H9 (cell line): ENCODE data around the gene NPFF. TPM values are rescaled to one million over a fixed set of nuclear protein-coding genes. Genes with fewer than 3 reads are reported as not detected.
"Not testable (repeated sequence)": the region's sequence is repeated elsewhere in the genome, so short reads cannot be mapped to it uniquely, and the experiment has no call there.

Experiments used
- DNase-seq: peaks from one replicate; pipeline ENCODE4 v3.0.0-alpha.2; 2017
- H2AFZ ChIP-seq: one replicate; pipeline ENCODE4 v1.6.1; 2013; ENCODE audit warnings: mild to moderate bottlenecking, low read length, control low read depth, moderate library complexity
- H2AK5ac ChIP-seq: 2 replicates; pipeline ENCODE4 v1.6.1; 2013; ENCODE audit warnings: low read length, control low read depth, mixed read lengths; ENCODE audit not compliant: insufficient read length
- H2BK120ac ChIP-seq: one replicate; pipeline ENCODE4 v1.6.1; 2013; ENCODE audit warnings: low read depth, mild to moderate bottlenecking, low read length, control low read depth, inconsistent platforms; ENCODE audit not compliant: poor library complexity, severe bottlenecking
- H2BK12ac ChIP-seq: 2 replicates; pipeline ENCODE4 v1.6.1; 2013; ENCODE audit warnings: low read length, control low read depth, mixed read lengths, low read depth; ENCODE audit not compliant: insufficient read length
- H2BK15ac ChIP-seq: 2 replicates; pipeline ENCODE4 v1.6.1; 2013; ENCODE audit warnings: low read depth, low read length, control low read depth
- H2BK20ac ChIP-seq: one replicate; pipeline ENCODE4 v1.6.1; 2013; ENCODE audit warnings: low read depth, mild to moderate bottlenecking, low read length, control low read depth, inconsistent platforms; ENCODE audit not compliant: poor library complexity, severe bottlenecking
- H2BK5ac ChIP-seq: 2 replicates; pipeline ENCODE4 v1.6.1; 2013; ENCODE audit warnings: low read length, control low read depth, mixed read lengths; ENCODE audit not compliant: insufficient read length
- H3K14ac ChIP-seq: 2 replicates; pipeline ENCODE4 v1.6.1; 2013; ENCODE audit warnings: low read length, control low read depth; ENCODE audit not compliant: insufficient read depth
- H3K18ac ChIP-seq: 2 replicates; pipeline ENCODE4 v1.6.1; 2013; ENCODE audit warnings: low read depth, mild to moderate bottlenecking, mixed read lengths, low read length, control low read depth; ENCODE audit not compliant: insufficient read length
- H3K23ac ChIP-seq: 2 replicates; pipeline ENCODE4 v1.6.1; 2013; ENCODE audit warnings: low read length, control low read depth, mixed read lengths, low read depth; ENCODE audit not compliant: insufficient read length
- H3K23me2 ChIP-seq: 2 replicates; pipeline ENCODE4 v1.6.1; 2013; ENCODE audit warnings: low read depth, mild to moderate bottlenecking, mixed read lengths, low read length, control low read depth; ENCODE audit not compliant: insufficient read length, poor library complexity, severe bottlenecking
- H3K27ac ChIP-seq: 2 replicates; pipeline ENCODE4 v1.5.1; 2013; ENCODE audit warnings: low read length, control low read depth, mixed read lengths, low read depth; ENCODE audit not compliant: insufficient read length
- H3K27me3 ChIP-seq: 2 replicates; pipeline ENCODE4 v1.6.1; 2013; ENCODE audit warnings: low read length, control low read depth, inconsistent platforms; ENCODE audit not compliant: insufficient read depth
- H3K4ac ChIP-seq: 2 replicates; pipeline ENCODE4 v1.6.1; 2013; ENCODE audit warnings: low read depth, mild to moderate bottlenecking, control low read depth, inconsistent platforms, low read length, moderate library complexity
- H3K4me1 ChIP-seq: 2 replicates; pipeline ENCODE4 v1.6.1; 2013; ENCODE audit warnings: low read length, control low read depth, inconsistent platforms; ENCODE audit not compliant: insufficient read depth
- H3K4me2 ChIP-seq: 2 replicates; pipeline ENCODE4 v1.6.1; 2013; ENCODE audit warnings: low read length, control low read depth, mixed read lengths; ENCODE audit not compliant: insufficient read length, insufficient read depth
- H3K56ac ChIP-seq: 2 replicates; pipeline ENCODE4 v1.6.1; 2013; ENCODE audit warnings: low read depth, mild to moderate bottlenecking, mixed read lengths, low read length, control low read depth; ENCODE audit not compliant: insufficient read length
- H3K79me1 ChIP-seq: 2 replicates; pipeline ENCODE4 v1.6.1; 2013; ENCODE audit warnings: low read depth, mild to moderate bottlenecking, moderate library complexity, low read length, control low read depth, inconsistent platforms; ENCODE audit not compliant: insufficient read depth, poor library complexity, severe bottlenecking
- H3K79me2 ChIP-seq: 2 replicates; pipeline ENCODE4 v1.6.1; 2013; ENCODE audit warnings: low read length, control low read depth, inconsistent platforms; ENCODE audit not compliant: insufficient read depth
- H3K9ac ChIP-seq: 2 replicates; pipeline ENCODE4 v1.6.1; 2013; ENCODE audit warnings: low read length, control low read depth, mixed read lengths; ENCODE audit not compliant: insufficient read length; ENCODE audit errors: extremely low read depth
- H3K9me3 ChIP-seq: one replicate; pipeline ENCODE4 v1.6.1; 2013; ENCODE audit warnings: low read depth, low read length, inconsistent platforms; ENCODE audit not compliant: control insufficient read depth
- H3T11ph ChIP-seq: one replicate; pipeline ENCODE4 v1.6.1; 2013; ENCODE audit warnings: mild to moderate bottlenecking, low read length, control low read depth, inconsistent platforms
- H4K20me1 ChIP-seq: one replicate; pipeline ENCODE4 v1.6.1; 2013; ENCODE audit not compliant: control insufficient read depth, insufficient read length, insufficient read depth
- H4K5ac ChIP-seq: 2 replicates; pipeline ENCODE4 v1.6.1; 2013; ENCODE audit warnings: low read depth, mild to moderate bottlenecking, mixed read lengths, low read length, control low read depth; ENCODE audit not compliant: insufficient read length
- H4K8ac ChIP-seq: replicated peaks from 2 replicates; pipeline ENCODE4 v1.6.1; 2013; ENCODE audit warnings: low read length, control low read depth, mixed read lengths, low read depth; ENCODE audit not compliant: insufficient read length
- H4K91ac ChIP-seq: 2 replicates; pipeline ENCODE4 v1.6.1; 2013; ENCODE audit warnings: low read depth, mild to moderate bottlenecking, moderate library complexity, mixed read lengths, low read length, control low read depth; ENCODE audit not compliant: insufficient read length
- H3K27ac Mint-ChIP-seq, 3 experiments: 2 replicates in 2 of 3; 3 replicates in 1 of 3; pipeline ENCODE4 v1.8.0; 2020 to 2021; ENCODE audit warnings: mixed read lengths in 3 of 3, mild to moderate bottlenecking in 1 of 3, moderate library complexity in 1 of 3
- H3K27me3 Mint-ChIP-seq: 2 replicates; pipeline ENCODE4 v1.8.0; 2021; ENCODE audit warnings: low read depth, mild to moderate bottlenecking, moderate library complexity, mixed read lengths
- H3K36me3 Mint-ChIP-seq, 3 experiments: 2 replicates in 2 of 3; 3 replicates in 1 of 3; pipeline ENCODE4 v1.8.0; 2020 to 2021; ENCODE audit warnings: low read depth in 3 of 3, mixed read lengths in 3 of 3; ENCODE audit not compliant: insufficient read depth in 1 of 3
- H3K4me1 Mint-ChIP-seq, 2 experiments: 2 replicates each; pipeline ENCODE4 v1.8.0; 2020; ENCODE audit warnings: mixed read lengths in 2 of 2
- H3K4me3 Mint-ChIP-seq, 2 experiments: 2 replicates in 1 of 2; 3 replicates in 1 of 2; pipeline ENCODE4 v1.8.0; 2020 to 2021; ENCODE audit warnings: mild to moderate bottlenecking in 2 of 2, mixed read lengths in 2 of 2, moderate library complexity in 1 of 2
- H3K9me3 Mint-ChIP-seq, 2 experiments: 2 replicates in 1 of 2; 3 replicates in 1 of 2; pipeline ENCODE4 v1.8.0; 2020; ENCODE audit warnings: mild to moderate bottlenecking in 2 of 2, mixed read lengths in 2 of 2, moderate library complexity in 1 of 2
- WGBS: extraction: QIAGEN DNeasy Blood & Tissue Kit; methylation state at CpG from one replicate; pipeline ENCODE4 v1.1.7; 2013; ENCODE audit warnings: missing lambda C conversion rate, low lambda C conversion rate, mixed read lengths; ENCODE audit not compliant: insufficient read length; ENCODE audit errors: extremely low coverage; 5-methylcytosine and 5-hydroxymethylcytosine counted together
- total RNA-seq: library from RNA; stranded (reverse); gene quantifications from 2 replicates; pipeline ENCODE4 v1.2.1, GENCODE V29; 2021
- TF ChIP-seq, protein P1 (sequence below): fragments of 200-600 bp; sonication (generic); conservative IDR thresholded peaks from 3 replicates; pipeline ENCODE4 v1.8.0; 2021; ENCODE audit warnings: antibody characterized with exemption, mild to moderate bottlenecking

NPFF gene
- total RNA-seq, 1 experiment from 2014 or later: not detected

DNA sequence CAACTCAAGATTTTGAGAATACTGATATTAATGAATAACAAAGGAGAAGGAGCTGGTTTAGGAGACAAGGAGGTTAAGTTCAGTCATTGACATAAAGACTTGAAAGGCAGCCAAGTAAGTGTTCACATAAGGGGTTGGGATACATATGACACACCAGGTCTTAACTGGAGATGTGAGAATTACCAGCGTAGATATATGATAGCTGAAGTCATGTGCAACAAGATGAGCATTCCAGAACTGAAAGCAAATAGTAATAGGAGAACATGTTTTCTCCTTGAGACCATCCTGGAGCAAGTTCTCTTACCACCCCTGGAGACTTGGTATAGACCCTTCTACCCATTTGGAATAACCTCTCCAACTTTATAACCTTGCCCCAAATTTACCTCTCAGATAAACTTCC, 43.3 kb upstream of the NPFF start:
- Histone ChIP-seq H4K5ac (no peak overlapping the region), H3K9ac (no peak overlapping the region), H3K23ac (no peak overlapping the region), H3K4me1 (no peaks in the 10 kb centered on the region), H3K18ac (no peak overlapping the region), H2BK120ac (no peak overlapping the region), H3K27me3 (no peaks in the 10 kb centered on the region), H2BK20ac (no peak overlapping the region), H3K27ac (no peak overlapping the region), H3K23me2 (no peaks in the 10 kb centered on the region), H4K20me1 (no peaks in the 10 kb centered on the region), H3K4ac (no peak overlapping the region), H3K9me3 (no peaks in the 10 kb centered on the region), H2BK15ac (no peak overlapping the region), H2BK12ac (no peak overlapping the region), H2BK5ac (no peak overlapping the region), H4K8ac (no peak overlapping the region), H3K79me1 (no peaks in the 10 kb centered on the region), H3K14ac (no peak overlapping the region), H3K56ac (no peak overlapping the region), H4K91ac (no peak overlapping the region), H3T11ph (no peak overlapping the region), H3K4me2 (no peak overlapping the region), H3K79me2 (no peaks in the 10 kb centered on the region), H2AFZ (no peak overlapping the region), H2AK5ac (no peak overlapping the region)
- DNase-seq: no peak
- Mint-ChIP-seq H3K27ac (no peak overlapping the region), H3K4me1 (peaks cover 0 to 9% of the 10 kb centered on the region in 2 experiments; a peak in 1 of 4 replicates), H3K9me3 (no peaks in the 10 kb centered on the region; a peak in 1 of 5 replicates), H3K27me3 (no peaks in the 10 kb centered on the region; the same call in 1 of the 2 replicates), H3K4me3 (no peak overlapping the region), H3K36me3 (no peaks in the 10 kb centered on the region; a peak in 4 of 7 replicates)
- TF ChIP-seq, protein P1, sequence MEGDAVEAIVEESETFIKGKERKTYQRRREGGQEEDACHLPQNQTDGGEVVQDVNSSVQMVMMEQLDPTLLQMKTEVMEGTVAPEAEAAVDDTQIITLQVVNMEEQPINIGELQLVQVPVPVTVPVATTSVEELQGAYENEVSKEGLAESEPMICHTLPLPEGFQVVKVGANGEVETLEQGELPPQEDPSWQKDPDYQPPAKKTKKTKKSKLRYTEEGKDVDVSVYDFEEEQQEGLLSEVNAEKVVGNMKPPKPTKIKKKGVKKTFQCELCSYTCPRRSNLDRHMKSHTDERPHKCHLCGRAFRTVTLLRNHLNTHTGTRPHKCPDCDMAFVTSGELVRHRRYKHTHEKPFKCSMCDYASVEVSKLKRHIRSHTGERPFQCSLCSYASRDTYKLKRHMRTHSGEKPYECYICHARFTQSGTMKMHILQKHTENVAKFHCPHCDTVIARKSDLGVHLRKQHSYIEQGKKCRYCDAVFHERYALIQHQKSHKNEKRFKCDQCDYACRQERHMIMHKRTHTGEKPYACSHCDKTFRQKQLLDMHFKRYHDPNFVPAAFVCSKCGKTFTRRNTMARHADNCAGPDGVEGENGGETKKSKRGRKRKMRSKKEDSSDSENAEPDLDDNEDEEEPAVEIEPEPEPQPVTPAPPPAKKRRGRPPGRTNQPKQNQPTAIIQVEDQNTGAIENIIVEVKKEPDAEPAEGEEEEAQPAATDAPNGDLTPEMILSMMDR: no peak
- no CpG with 5 or more reads among the region's 1 CpG for WGBS

- not testable (repeated sequence) for H2BK120ac ChIP-seq, H3K36me3 Mint-ChIP-seq, H2AFZ ChIP-seq, H3K4ac ChIP-seq, H3K9me3 ChIP-seq, H4K20me1 ChIP-seq, H3T11ph ChIP-seq, H3K27ac Mint-ChIP-seq, H3K4me1 ChIP-seq, H2BK12ac ChIP-seq, H3K27me3 Mint-ChIP-seq, H3K23ac ChIP-seq, H2BK15ac ChIP-seq, H2AK5ac ChIP-seq, H3K27ac ChIP-seq, H3K9ac ChIP-seq, H3K79me2 ChIP-seq, H3K18ac ChIP-seq, H2BK5ac ChIP-seq, H3K14ac ChIP-seq, DNase-seq, H4K8ac ChIP-seq, H4K91ac ChIP-seq, H3K9me3 Mint-ChIP-seq, H3K4me2 ChIP-seq, H3K56ac ChIP-seq, H3K79me1 ChIP-seq, H3K4me3 Mint-ChIP-seq, H3K23me2 ChIP-seq, H4K5ac ChIP-seq, H3K27me3 ChIP-seq, H3K4me1 Mint-ChIP-seq, H2BK20ac ChIP-seq
- no CpG with 5 or more reads among the region's 8 CpGs for WGBS
Measured at GRCh38 chr12:53550131-53550530, 42.8 kb upstream of the NPFF start.
